ENCODE results near the gene AGR2. TPM values are rescaled to one million over a fixed set of nuclear protein-coding genes. Genes with fewer than 3 reads are reported as not detected.

AGR2 gene
- total RNA-seq, 1 experiment from 2014 or later: 0.65 TPM

- intact Hi-C loops (cut with micrococcal nuclease): no loop called here
- ChIA-PET POLR2A (interaction anchor here (0.8 to 1.1 kb wide), 2 partner anchors 9 to 15 kb away, joined by 3 read pairs; no protein-coding TSS in a partner anchor), CTCF (interaction anchor here (1.0 to 2.9 kb wide), 3 partner anchors 11 to 132 kb away, joined by 3 to 15 read pairs (median 4); no protein-coding TSS in a partner anchor)
- H3K9me3 Mint-ChIP-seq (ENCODE audit: unreplicated experiment): no peaks in the 10 kb centered on the region
- BruUV-seq (replicated peaks): no TSS peak
- H3K4me1 Mint-ChIP-seq (ENCODE audit: insufficient read depth, unreplicated experiment): no peaks in the 10 kb centered on the region
- no peak for TF ChIP-seq CTCF (IDR thresholded peaks at IDR 0.05; ENCODE audit: unreplicated experiment)
- no peaks in the 10 kb centered on the region for H3K36me3 Mint-ChIP-seq (ENCODE audit: insufficient read depth, unreplicated experiment)
- no peak overlapping the region for H3K27ac Mint-ChIP-seq (ENCODE audit: low read depth, unreplicated experiment)
- no peak for DNase-seq (ENCODE audit: unreplicated experiment)
- no peak overlapping the region for H3K4me3 Mint-ChIP-seq (ENCODE audit: unreplicated experiment)
- H3K27me3 Mint-ChIP-seq (ENCODE audit: insufficient read depth, unreplicated experiment): no peaks in the 10 kb centered on the region
These were observed 18.5 kb downstream of the AGR2 start for GRCh38 chr7:16786257-16786656.

GRCh38 chr7:16785846-16786245, 19.0 kb downstream of the AGR2 start:
- H3K27ac Mint-ChIP-seq (ENCODE audit: low read depth, unreplicated experiment): no peak overlapping the region

GRCh38 chr7:16785321-16785720, 19.5 kb downstream of the AGR2 start:
- no peak overlapping the region for H3K27ac Mint-ChIP-seq (ENCODE audit: low read depth, unreplicated experiment)
- intact Hi-C loops (cut with micrococcal nuclease): no loop called here
- no peaks in the 10 kb centered on the region for H3K36me3 Mint-ChIP-seq (ENCODE audit: insufficient read depth, unreplicated experiment)
- no peaks in the 10 kb centered on the region for H3K4me1 Mint-ChIP-seq (ENCODE audit: insufficient read depth, unreplicated experiment)
- no peak overlapping the region for H3K4me3 Mint-ChIP-seq (ENCODE audit: unreplicated experiment)
- POLR2A ChIA-PET: no interaction called here
- TF ChIP-seq CTCF (IDR thresholded peaks at IDR 0.05; ENCODE audit: unreplicated experiment): no peak
- no peaks in the 10 kb centered on the region for H3K9me3 Mint-ChIP-seq (ENCODE audit: unreplicated experiment)
- BruUV-seq (replicated peaks): no TSS peak
- DNase-seq (ENCODE audit: unreplicated experiment): no peak
- no peaks in the 10 kb centered on the region for H3K27me3 Mint-ChIP-seq (ENCODE audit: insufficient read depth, unreplicated experiment)
- CTCF ChIA-PET: no interaction called here

More at GRCh38 chr7:16785846-16786245, 19.0 kb downstream of the AGR2 start:
- no TSS peak for BruUV-seq (replicated peaks)
- ChIA-PET POLR2A (interaction anchor here (0.8 kb wide), 1 partner anchor 15 kb away, joined by 3 read pairs; no protein-coding TSS in a partner anchor), CTCF (interaction anchor here (1.0 to 2.9 kb wide), 3 partner anchors 10 to 132 kb away, joined by 3 to 15 read pairs (median 4); no protein-coding TSS in a partner anchor)
- Mint-ChIP-seq H3K27me3 (ENCODE audit: insufficient read depth, unreplicated experiment) (no peaks in the 10 kb centered on the region), H3K36me3 (ENCODE audit: insufficient read depth, unreplicated experiment) (no peaks in the 10 kb centered on the region), H3K9me3 (ENCODE audit: unreplicated experiment) (no peaks in the 10 kb centered on the region), H3K4me3 (ENCODE audit: unreplicated experiment) (no peak overlapping the region), H3K4me1 (ENCODE audit: insufficient read depth, unreplicated experiment) (no peaks in the 10 kb centered on the region)
- no peak for TF ChIP-seq CTCF (IDR thresholded peaks at IDR 0.05; ENCODE audit: unreplicated experiment)
- DNase-seq (ENCODE audit: unreplicated experiment): no peak
- intact Hi-C loops (cut with micrococcal nuclease): no loop called here

- POLR2A ChIA-PET: interaction anchor here (1.0 to 3.0 kb wide), 4 partner anchors 9 to 134 kb away, joined by 3 to 14 read pairs (median 4); partner anchors contain the start of gene AGR2
- no peak for TF ChIP-seq CTCF (IDR thresholded peaks at IDR 0.05; ENCODE audit: unreplicated experiment)
- H3K27ac Mint-ChIP-seq (ENCODE audit: low read depth, unreplicated experiment): no peak overlapping the region
- no peaks in the 10 kb centered on the region for H3K36me3 Mint-ChIP-seq (ENCODE audit: insufficient read depth, unreplicated experiment)
- no TSS peak for BruUV-seq (replicated peaks)
- H3K4me3 Mint-ChIP-seq (ENCODE audit: unreplicated experiment): no peak overlapping the region
- no peaks in the 10 kb centered on the region for H3K4me1 Mint-ChIP-seq (ENCODE audit: insufficient read depth, unreplicated experiment)
- no peaks in the 10 kb centered on the region for H3K27me3 Mint-ChIP-seq (ENCODE audit: insufficient read depth, unreplicated experiment)
- no peaks in the 10 kb centered on the region for H3K9me3 Mint-ChIP-seq (ENCODE audit: unreplicated experiment)
- CTCF ChIA-PET: interaction anchor here (0.7 to 1.6 kb wide), 2 partner anchors 9 to 85 kb away, joined by 3 to 5 read pairs; no protein-coding TSS in a partner anchor
- no peak for DNase-seq (ENCODE audit: unreplicated experiment)
- intact Hi-C loops (cut with micrococcal nuclease): no loop called here
These were observed 24.2 kb downstream of the AGR2 start for GRCh38 chr7:16780596-16780995.

Measured in MCF 10A (cell line).